Endodermal cell (in vitro differentiated cells): ENCODE results near the gene SLC2A5. TPM values are rescaled to one million over a fixed set of nuclear protein-coding genes. Genes with fewer than 3 reads are reported as not detected.

Experiments used
- DNase-seq: peaks from one replicate; pipeline ENCODE4 v3.0.0-alpha.2; 2017
- H3K27ac ChIP-seq: 2 replicates; pipeline ENCODE4 v1.5.1; 2013; ENCODE audit warnings: mild to moderate bottlenecking, low read depth, low read length, moderate library complexity
- H3K27me3 ChIP-seq: 2 replicates; pipeline ENCODE4 v1.6.1; 2013; ENCODE audit warnings: mild to moderate bottlenecking, low read length, moderate library complexity; ENCODE audit not compliant: insufficient read depth, control insufficient read depth, poor library complexity, severe bottlenecking
- H3K36me3 ChIP-seq: 2 replicates; pipeline ENCODE4 v1.7.0; 2013; ENCODE audit warnings: mild to moderate bottlenecking, low read length, moderate library complexity; ENCODE audit not compliant: control insufficient read depth, insufficient read depth
- H3K4me1 ChIP-seq: one replicate; pipeline ENCODE4 v1.7.0; 2013; ENCODE audit warnings: low read length; ENCODE audit not compliant: control insufficient read depth, insufficient read depth
- H3K4me3 ChIP-seq: 2 replicates; pipeline ENCODE4 v1.5.1; 2013; ENCODE audit warnings: mild to moderate bottlenecking, low read length, moderate library complexity
- H3K9ac ChIP-seq: 2 replicates; pipeline ENCODE4 v1.6.1; 2013; ENCODE audit warnings: mild to moderate bottlenecking, low read length, moderate library complexity; ENCODE audit not compliant: poor library complexity, severe bottlenecking; ENCODE audit errors: extremely low read depth
- H3K9me3 ChIP-seq: 2 replicates; pipeline ENCODE4 v1.6.1; 2013; ENCODE audit warnings: mild to moderate bottlenecking, low read length, moderate library complexity; ENCODE audit not compliant: control insufficient read depth
- H3K27ac Mint-ChIP-seq: 2 replicates; pipeline ENCODE4 v1.8.0; 2020; ENCODE audit warnings: mixed read lengths
- H3K27me3 Mint-ChIP-seq: 2 replicates; pipeline ENCODE4 v1.8.0; 2021; ENCODE audit warnings: mild to moderate bottlenecking, mixed read lengths; ENCODE audit not compliant: insufficient read depth
- H3K36me3 Mint-ChIP-seq: 2 replicates; pipeline ENCODE4 v1.8.0; 2020; ENCODE audit warnings: low read depth, mixed read lengths
- H3K4me1 Mint-ChIP-seq: 2 replicates; pipeline ENCODE4 v1.8.0; 2020; ENCODE audit warnings: mixed read lengths
- H3K4me3 Mint-ChIP-seq: 2 replicates; pipeline ENCODE4 v1.8.0; 2020; ENCODE audit warnings: mild to moderate bottlenecking, moderate library complexity, mixed read lengths
- H3K9me3 Mint-ChIP-seq: 2 replicates; pipeline ENCODE4 v1.8.0; 2020; ENCODE audit warnings: mild to moderate bottlenecking, mixed read lengths
- CTCF ChIP-seq: fragments of 200-600 bp; sonication (generic); conservative IDR thresholded peaks from 2 replicates; pipeline ENCODE4 v1.5.0; 2021; ENCODE audit warnings: antibody characterized with exemption, mild to moderate bottlenecking
- WGBS, 2 experiments: methylation state at CpG; one replicate each; pipeline versions ENCODE4 v1.1.5 to v1.1.7; 2013; ENCODE audit warnings: missing lambda C conversion rate in 2 of 2, mixed read lengths in 1 of 2; ENCODE audit not compliant: insufficient coverage in 1 of 2, insufficient read length in 1 of 2; 5-methylcytosine and 5-hydroxymethylcytosine counted together
- total RNA-seq, 2 donors: library from RNA; stranded (reverse); fragmentation: NEBNext Ultra II Directional in 1 of 2; extraction: Animal tissue kit (Norgen Biotek cat#: 25700) in 1 of 2; gene quantifications; 2 replicates in 1 of 2; 3 replicates in 1 of 2; pipeline ENCODE4 v1.2.1, GENCODE V29; 2021

Gene SLC2A5
- total RNA-seq, 2 donors from 2014 or later: not detected

GRCh38 chr1:9040659-9041030 is 28.8 kb downstream of the SLC2A5 start:
- Histone ChIP-seq H3K27me3 (no peaks in the 10 kb centered on the region), H3K4me3 (no peak overlapping the region), H3K36me3 (no peaks in the 10 kb centered on the region), H3K4me1 (no peaks in the 10 kb centered on the region), H3K9ac (no peak overlapping the region), H3K9me3 (peaks cover 4% of the 10 kb centered on the region), H3K27ac (no peak overlapping the region)
- H3K4me3 Mint-ChIP-seq: no peak overlapping the region
- H3K27me3 Mint-ChIP-seq: no peaks in the 10 kb centered on the region
- no peak for DNase-seq
- no peaks in the 10 kb centered on the region for H3K4me1 Mint-ChIP-seq
- no peak overlapping the region for H3K27ac Mint-ChIP-seq
- H3K36me3 Mint-ChIP-seq: no peaks in the 10 kb centered on the region
- 93 to 96% methylated on average over 6 of the region's 6 CpGs for WGBS, 2 experiments
- H3K9me3 Mint-ChIP-seq: peaks cover 8% of the 10 kb centered on the region
- TF ChIP-seq CTCF: no peak

GRCh38 chr1:9039761-9040658 is 29.4 kb downstream of the SLC2A5 start:
- Histone ChIP-seq H3K4me3 (no peak overlapping the region), H3K27me3 (no peaks in the 10 kb centered on the region), H3K9ac (no peak overlapping the region), H3K9me3 (peaks cover 10% of the 10 kb centered on the region), H3K27ac (no peak overlapping the region), H3K4me1 (no peaks in the 10 kb centered on the region), H3K36me3 (no peaks in the 10 kb centered on the region)
- H3K27me3 Mint-ChIP-seq: peaks cover 2% of the 10 kb centered on the region
- TF ChIP-seq CTCF: no peak
- no peaks in the 10 kb centered on the region for H3K36me3 Mint-ChIP-seq
- no peak for DNase-seq
- H3K9me3 Mint-ChIP-seq: peaks cover 14% of the 10 kb centered on the region
- no peak overlapping the region for H3K27ac Mint-ChIP-seq
- H3K4me1 Mint-ChIP-seq: no peaks in the 10 kb centered on the region
- WGBS, 2 experiments: 93 to 96% methylated on average over 40 to 55 of the region's 55 CpGs
- H3K4me3 Mint-ChIP-seq: no peak overlapping the region

- DNase-seq: no peak
Measured at GRCh38 chr1:9038881-9039760, 30.3 kb downstream of the SLC2A5 start.

More at GRCh38 chr1:9038881-9039760, 30.3 kb downstream of the SLC2A5 start:
- Histone ChIP-seq H3K4me3 (no peak overlapping the region), H3K27ac (no peak overlapping the region), H3K9ac (no peak overlapping the region), H3K9me3 (peaks cover 14% of the 10 kb centered on the region), H3K4me1 (no peaks in the 10 kb centered on the region), H3K27me3 (no peaks in the 10 kb centered on the region), H3K36me3 (no peaks in the 10 kb centered on the region)
- TF ChIP-seq CTCF: no peak
- peaks cover 16% of the 10 kb centered on the region for H3K9me3 Mint-ChIP-seq
- peaks cover 2% of the 10 kb centered on the region for H3K27me3 Mint-ChIP-seq
- WGBS, 2 experiments: 93 to 98% methylated on average over 29 to 62 of the region's 62 CpGs
- H3K36me3 Mint-ChIP-seq: no peaks in the 10 kb centered on the region
- H3K4me1 Mint-ChIP-seq: no peaks in the 10 kb centered on the region
- H3K27ac Mint-ChIP-seq: no peak overlapping the region
- H3K4me3 Mint-ChIP-seq: no peak overlapping the region
